ENCODE measurements around the gene GUCA1C.

The GUCA1C gene

GRCh38 chr3:108947855-108948254 lies 5.8 kb downstream of the GUCA1C start:
- H3K9ac ChIP-seq (ENCODE audit: low read length) = no peak overlapping the region
- H3K9me3 ChIP-seq (ENCODE audit: control insufficient read depth, low read depth, low read length) = no peaks in the 10 kb centered on the region

GRCh38 chr3:108946292-108947285 lies 7.1 kb downstream of the GUCA1C start:
- Histone ChIP-seq H3K27me3 (ENCODE audit: control insufficient read depth, insufficient read depth, low read length) (no peaks in the 10 kb centered on the region), H3K4me1 (ENCODE audit: control insufficient read depth, low read depth, low read length) (no peaks in the 10 kb centered on the region), H3K27ac (ENCODE audit: low read length) (no peak overlapping the region), H3K4me3 (ENCODE audit: low read length) (no peak overlapping the region), H3K9me3 (ENCODE audit: control insufficient read depth, low read depth, low read length) (no peaks in the 10 kb centered on the region), H3K36me3 (ENCODE audit: control insufficient read depth, low read depth, low read length) (no peaks in the 10 kb centered on the region), H3K9ac (ENCODE audit: low read length) (no peak overlapping the region)

More at GRCh38 chr3:108947855-108948254, 5.8 kb downstream of the GUCA1C start:
- H3K4me3 ChIP-seq (ENCODE audit: low read length) = no peak overlapping the region
- no peaks in the 10 kb centered on the region for H3K4me1 ChIP-seq (ENCODE audit: control insufficient read depth, low read depth, low read length)
- no peak overlapping the region for H3K27ac ChIP-seq (ENCODE audit: low read length)
- H3K27me3 ChIP-seq (ENCODE audit: control insufficient read depth, insufficient read depth, low read length) = no peaks in the 10 kb centered on the region
- H3K36me3 ChIP-seq (ENCODE audit: control insufficient read depth, low read depth, low read length) = no peaks in the 10 kb centered on the region

GRCh38 chr3:108940568-108941263 lies 13.0 kb downstream of the GUCA1C start:
- H3K4me1 ChIP-seq (ENCODE audit: control insufficient read depth, low read depth, low read length) = no peaks in the 10 kb centered on the region

GRCh38 chr3:108940166-108940565 lies 13.5 kb downstream of the GUCA1C start:
- Histone ChIP-seq H3K4me3 (ENCODE audit: low read length) (no peak overlapping the region), H3K27ac (ENCODE audit: low read length) (no peak overlapping the region), H3K9ac (ENCODE audit: low read length) (no peak overlapping the region), H3K4me1 (ENCODE audit: control insufficient read depth, low read depth, low read length) (no peaks in the 10 kb centered on the region), H3K36me3 (ENCODE audit: control insufficient read depth, low read depth, low read length) (no peaks in the 10 kb centered on the region), H3K27me3 (ENCODE audit: control insufficient read depth, insufficient read depth, low read length) (no peaks in the 10 kb centered on the region), H3K9me3 (ENCODE audit: control insufficient read depth, low read depth, low read length) (no peaks in the 10 kb centered on the region)

More at GRCh38 chr3:108940568-108941263, 13.0 kb downstream of the GUCA1C start:
- Histone ChIP-seq H3K4me3 (ENCODE audit: low read length) (no peak overlapping the region), H3K27ac (ENCODE audit: low read length) (no peak overlapping the region), H3K36me3 (ENCODE audit: control insufficient read depth, low read depth, low read length) (no peaks in the 10 kb centered on the region), H3K27me3 (ENCODE audit: control insufficient read depth, insufficient read depth, low read length) (no peaks in the 10 kb centered on the region), H3K9ac (ENCODE audit: low read length) (no peak overlapping the region), H3K9me3 (ENCODE audit: control insufficient read depth, low read depth, low read length) (no peaks in the 10 kb centered on the region)

GRCh38 chr3:108936924-108937689 lies 16.6 kb downstream of the GUCA1C start:
- Histone ChIP-seq H3K4me1 (ENCODE audit: control insufficient read depth, low read depth, low read length) (no peaks in the 10 kb centered on the region), H3K27ac (ENCODE audit: low read length) (no peak overlapping the region), H3K4me3 (ENCODE audit: low read length) (no peak overlapping the region), H3K27me3 (ENCODE audit: control insufficient read depth, insufficient read depth, low read length) (no peaks in the 10 kb centered on the region), H3K9ac (ENCODE audit: low read length) (no peak overlapping the region), H3K9me3 (ENCODE audit: control insufficient read depth, low read depth, low read length) (no peaks in the 10 kb centered on the region), H3K36me3 (ENCODE audit: control insufficient read depth, low read depth, low read length) (no peaks in the 10 kb centered on the region)

- no peaks in the 10 kb centered on the region for H3K9me3 ChIP-seq (ENCODE audit: control insufficient read depth, low read depth, low read length)
- no peaks in the 10 kb centered on the region for H3K36me3 ChIP-seq (ENCODE audit: control insufficient read depth, low read depth, low read length)
- H3K4me3 ChIP-seq (ENCODE audit: low read length) = no peak overlapping the region
- H3K27ac ChIP-seq (ENCODE audit: low read length) = no peak overlapping the region
- H3K4me1 ChIP-seq (ENCODE audit: control insufficient read depth, low read depth, low read length) = no peaks in the 10 kb centered on the region
- H3K27me3 ChIP-seq (ENCODE audit: control insufficient read depth, insufficient read depth, low read length) = no peaks in the 10 kb centered on the region
- H3K9ac ChIP-seq (ENCODE audit: low read length) = no peak overlapping the region
These were observed 22.6 kb downstream of the GUCA1C start for GRCh38 chr3:108931035-108931434.

GRCh38 chr3:108918866-108919265 lies 34.8 kb downstream of the GUCA1C start:
- H3K27ac ChIP-seq (ENCODE audit: low read length) = no peak overlapping the region
- H3K27me3 ChIP-seq (ENCODE audit: control insufficient read depth, insufficient read depth, low read length) = no peaks in the 10 kb centered on the region
- no peaks in the 10 kb centered on the region for H3K4me1 ChIP-seq (ENCODE audit: control insufficient read depth, low read depth, low read length)
- no peak overlapping the region for H3K9ac ChIP-seq (ENCODE audit: low read length)
- H3K4me3 ChIP-seq (ENCODE audit: low read length) = no peak overlapping the region
- no peaks in the 10 kb centered on the region for H3K36me3 ChIP-seq (ENCODE audit: control insufficient read depth, low read depth, low read length)
- H3K9me3 ChIP-seq (ENCODE audit: control insufficient read depth, low read depth, low read length) = no peaks in the 10 kb centered on the region

GRCh38 chr3:108914774-108915641 lies 38.7 kb downstream of the GUCA1C start:
- Histone ChIP-seq H3K36me3 (ENCODE audit: control insufficient read depth, low read depth, low read length) (no peaks in the 10 kb centered on the region), H3K27ac (ENCODE audit: low read length) (no peak overlapping the region), H3K4me1 (ENCODE audit: control insufficient read depth, low read depth, low read length) (no peaks in the 10 kb centered on the region), H3K9me3 (ENCODE audit: control insufficient read depth, low read depth, low read length) (no peaks in the 10 kb centered on the region), H3K27me3 (ENCODE audit: control insufficient read depth, insufficient read depth, low read length) (no peaks in the 10 kb centered on the region), H3K9ac (ENCODE audit: low read length) (no peak overlapping the region), H3K4me3 (ENCODE audit: low read length) (no peak overlapping the region)

- H3K27ac ChIP-seq (ENCODE audit: low read length) = no peak overlapping the region
- H3K4me3 ChIP-seq (ENCODE audit: low read length) = no peak overlapping the region
- H3K9ac ChIP-seq (ENCODE audit: low read length) = no peak overlapping the region
- H3K9me3 ChIP-seq (ENCODE audit: control insufficient read depth, low read depth, low read length) = no peaks in the 10 kb centered on the region
- no peaks in the 10 kb centered on the region for H3K27me3 ChIP-seq (ENCODE audit: control insufficient read depth, insufficient read depth, low read length)
- no peaks in the 10 kb centered on the region for H3K36me3 ChIP-seq (ENCODE audit: control insufficient read depth, low read depth, low read length)
- H3K4me1 ChIP-seq (ENCODE audit: control insufficient read depth, low read depth, low read length) = no peaks in the 10 kb centered on the region
These were observed 43.9 kb downstream of the GUCA1C start for GRCh38 chr3:108909799-108910198.

GRCh38 chr3:108907194-108907593 lies 46.5 kb downstream of the GUCA1C start:
- Histone ChIP-seq H3K9me3 (ENCODE audit: control insufficient read depth, low read depth, low read length) (no peaks in the 10 kb centered on the region), H3K9ac (ENCODE audit: low read length) (no peak overlapping the region), H3K36me3 (ENCODE audit: control insufficient read depth, low read depth, low read length) (no peaks in the 10 kb centered on the region), H3K4me3 (ENCODE audit: low read length) (no peak overlapping the region), H3K27ac (ENCODE audit: low read length) (no peak overlapping the region), H3K4me1 (ENCODE audit: control insufficient read depth, low read depth, low read length) (no peaks in the 10 kb centered on the region), H3K27me3 (ENCODE audit: control insufficient read depth, insufficient read depth, low read length) (no peaks in the 10 kb centered on the region)
